HEK293 (cell line): ENCODE results near the gene JAKMIP1.

Experiments
- CTCF ChIA-PET: fragments of 350-600 bp; formaldehyde crosslinking; extraction: SDS; loops from one replicate; lab custom pipeline; 2021; ENCODE audit warnings: antibody characterized with exemption; lab: Yijun Ruan, JAX
- POLR2A ChIA-PET: fragments of 300-600 bp; formaldehyde crosslinking; extraction: SDS; loops from one replicate; lab custom pipeline; 2020; ENCODE audit warnings: antibody characterized with exemption, inconsistent platforms; lab: Yijun Ruan, JAX
- H3K27ac ChIP-seq: fragments of 200-500 bp; sonication (Bioruptor generic); 2 replicates; pipeline ENCODE4 v1.5.1; 2014; ENCODE audit warnings: low read depth, low read length, control low read depth, inconsistent platforms; ENCODE audit errors: extremely low read depth
- H3K36me3 ChIP-seq, 2 experiments: fragments of 200-500 bp in 1 of 2; sonication (Bioruptor generic) in 1 of 2; 1 replicate in 1 of 2; 2 replicates in 1 of 2; pipeline ENCODE4 v1.5.1; 2014 to 2017; ENCODE audit warnings: inconsistent platforms in 2 of 2, low read length in 2 of 2; ENCODE audit not compliant: control insufficient read depth in 2 of 2, insufficient read depth in 1 of 2
- H3K4me1 ChIP-seq: fragments of 200-500 bp; sonication (Bioruptor generic); 2 replicates; pipeline ENCODE4 v1.5.1; 2014; ENCODE audit warnings: mild to moderate bottlenecking, low read length, inconsistent platforms; ENCODE audit not compliant: control insufficient read depth, insufficient read depth
- H3K4me3 ChIP-seq: 2 replicates; pipeline ENCODE4 v1.5.1; 2011; ENCODE audit warnings: low read depth, mild to moderate bottlenecking, control low read depth, low read length, moderate library complexity
- H3K9me3 ChIP-seq: fragments of 200-500 bp; sonication (Bioruptor generic); 2 replicates; pipeline ENCODE4 v1.5.1; 2014; ENCODE audit warnings: low read depth, low read length, inconsistent platforms; ENCODE audit not compliant: control insufficient read depth, insufficient read depth
- BCL11A ChIP-seq: fragments of 450-650 bp; formaldehyde crosslinking; IDR thresholded peaks from 2 replicates; pipeline ENCODE4 v1.5.1; 2016; ENCODE audit warnings: low read depth, missing biosample characterization, missing genetic modification characterization
- CTCF ChIP-seq: fragments of 450-650 bp; formaldehyde crosslinking; IDR thresholded peaks from 2 replicates; pipeline ENCODE4 v1.5.1; 2016; ENCODE audit warnings: missing biosample characterization, missing genetic modification characterization
- HOXA7 ChIP-seq: sonication (generic); formaldehyde crosslinking; IDR thresholded peaks from 2 replicates; pipeline ENCODE4 v1.8.1; 2022; ENCODE audit warnings: missing genetic modification reagents, borderline replicate concordance
- INSM2 ChIP-seq: fragments of 450-650 bp; formaldehyde crosslinking; IDR thresholded peaks from 2 replicates; pipeline ENCODE4 v1.5.1; 2016; ENCODE audit warnings: missing biosample characterization, missing genetic modification characterization
- YY2 ChIP-seq: fragments of 450-650 bp; formaldehyde crosslinking; IDR thresholded peaks from 2 replicates; pipeline ENCODE4 v1.5.1; 2016; ENCODE audit warnings: missing biosample characterization, missing genetic modification characterization
- ZEB2 ChIP-seq: fragments of 450-650 bp; formaldehyde crosslinking; IDR thresholded peaks from 2 replicates; pipeline ENCODE4 v1.5.1; 2016; ENCODE audit warnings: missing biosample characterization, missing genetic modification characterization
- ZFP41 ChIP-seq: fragments of 450-650 bp; formaldehyde crosslinking; IDR thresholded peaks from 2 replicates; pipeline ENCODE4 v1.5.1; 2016; ENCODE audit warnings: missing biosample characterization, missing genetic modification characterization, borderline replicate concordance
- ZNF146 ChIP-seq: fragments of 450-650 bp; formaldehyde crosslinking; IDR thresholded peaks from 2 replicates; pipeline ENCODE4 v1.5.1; 2016; ENCODE audit warnings: missing biosample characterization, missing genetic modification characterization
- ZNF350 ChIP-seq: fragments of 450-650 bp; formaldehyde crosslinking; IDR thresholded peaks from 2 replicates; pipeline ENCODE4 v1.5.0; 2017; ENCODE audit warnings: missing biosample characterization, mild to moderate bottlenecking, missing genetic modification characterization
- ZNF366 ChIP-seq: fragments of 450-650 bp; formaldehyde crosslinking; conservative IDR thresholded peaks from 2 replicates; pipeline ENCODE4 v1.5.1; 2016; ENCODE audit warnings: missing biosample characterization, missing genetic modification characterization
- ZNF404 ChIP-seq: fragments of 450-650 bp; formaldehyde crosslinking; IDR thresholded peaks from 2 replicates; pipeline ENCODE4 v1.5.1; 2017; ENCODE audit warnings: missing biosample characterization, missing genetic modification characterization
- ZNF513 ChIP-seq: fragments of 450-650 bp; IDR thresholded peaks from 2 replicates; pipeline ENCODE4 v1.5.1; 2018; ENCODE audit warnings: missing biosample characterization, missing genetic modification characterization
- ZNF558 ChIP-seq: fragments of 450-650 bp; formaldehyde crosslinking; IDR thresholded peaks from 2 replicates; pipeline ENCODE4 v1.5.1; 2016; ENCODE audit warnings: missing biosample characterization, missing genetic modification characterization
- ZNF560 ChIP-seq: fragments of 450-650 bp; formaldehyde crosslinking; IDR thresholded peaks from 2 replicates; pipeline ENCODE4 v1.5.1; 2017; ENCODE audit warnings: missing biosample characterization, missing genetic modification characterization, borderline replicate concordance
- ZNF660 ChIP-seq: fragments of 450-650 bp; IDR thresholded peaks from 2 replicates; pipeline ENCODE4 v1.5.1; 2018; ENCODE audit warnings: missing biosample characterization, mild to moderate bottlenecking, missing genetic modification characterization
- ZNF791 ChIP-seq: fragments of 450-650 bp; formaldehyde crosslinking; IDR thresholded peaks from 2 replicates; pipeline ENCODE4 v1.5.1; 2016; ENCODE audit warnings: missing biosample characterization, missing genetic modification characterization
- ZNF830 ChIP-seq: fragments of 450-650 bp; IDR thresholded peaks from 2 replicates; pipeline ENCODE4 v1.5.0; 2018; ENCODE audit warnings: missing biosample characterization, missing genetic modification characterization, low read depth, mild to moderate bottlenecking, moderate library complexity
- TF ChIP-seq, protein P1 (sequence below): fragments of 450-650 bp; formaldehyde crosslinking; IDR thresholded peaks from 2 replicates; pipeline ENCODE4 v1.5.1; 2017; ENCODE audit warnings: missing biosample characterization, mild to moderate bottlenecking, missing genetic modification characterization, moderate library complexity
- TF ChIP-seq, protein P2 (sequence below): fragments of 450-650 bp; formaldehyde crosslinking; IDR thresholded peaks from 2 replicates; pipeline ENCODE4 v1.5.1; 2016; ENCODE audit warnings: missing biosample characterization, missing genetic modification characterization
- TF ChIP-seq, protein P3 (sequence below): fragments of 450-650 bp; formaldehyde crosslinking; IDR thresholded peaks from 2 replicates; pipeline ENCODE4 v1.5.1; 2016; ENCODE audit warnings: missing biosample characterization, missing genetic modification characterization

JAKMIP1 gene

DNA sequence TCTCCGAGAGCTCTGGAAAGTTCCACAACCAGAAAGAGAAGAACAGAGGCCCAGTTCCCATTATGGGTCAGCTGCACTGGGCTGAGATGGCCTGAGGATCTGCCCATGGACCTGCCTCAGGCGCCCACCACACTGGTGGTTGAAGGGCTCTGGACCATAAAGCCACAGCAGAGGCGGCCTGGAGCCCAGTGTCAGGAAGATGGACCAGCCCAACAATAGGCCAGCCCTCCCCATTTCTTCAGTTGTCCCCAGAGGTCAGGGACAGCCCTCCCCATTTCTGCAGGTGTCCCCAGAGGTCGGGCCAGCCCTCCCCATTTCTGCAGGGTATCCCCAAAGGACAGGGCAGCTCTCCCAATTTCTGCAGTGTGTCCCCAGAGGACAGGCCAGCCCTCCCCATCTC is 144.9 kb downstream of the JAKMIP1 start (continued):
- TF ChIP-seq, protein P1, sequence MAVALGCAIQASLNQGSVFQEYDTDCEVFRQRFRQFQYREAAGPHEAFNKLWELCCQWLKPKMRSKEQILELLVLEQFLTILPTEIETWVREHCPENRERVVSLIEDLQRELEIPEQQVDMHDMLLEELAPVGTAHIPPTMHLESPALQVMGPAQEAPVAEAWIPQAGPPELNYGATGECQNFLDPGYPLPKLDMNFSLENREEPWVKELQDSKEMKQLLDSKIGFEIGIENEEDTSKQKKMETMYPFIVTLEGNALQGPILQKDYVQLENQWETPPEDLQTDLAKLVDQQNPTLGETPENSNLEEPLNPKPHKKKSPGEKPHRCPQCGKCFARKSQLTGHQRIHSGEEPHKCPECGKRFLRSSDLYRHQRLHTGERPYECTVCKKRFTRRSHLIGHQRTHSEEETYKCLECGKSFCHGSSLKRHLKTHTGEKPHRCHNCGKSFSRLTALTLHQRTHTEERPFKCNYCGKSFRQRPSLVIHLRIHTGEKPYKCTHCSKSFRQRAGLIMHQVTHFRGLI (tag by site-specific recombination): no peak
- no peak for TF ChIP-seq ZNF146
- no peak for TF ChIP-seq ZNF791 (tag by site-specific recombination)
- no peak for TF ChIP-seq ZNF560 (tag by site-specific recombination)

GRCh38 chr4:6055030-6055429 is 145.3 kb downstream of the JAKMIP1 start:
- POLR2A ChIA-PET: no interaction called here
- CTCF ChIA-PET: no interaction called here
- no peak overlapping the region for H3K4me3 ChIP-seq
- no peaks in the 10 kb centered on the region for H3K9me3 ChIP-seq
- no peaks in the 10 kb centered on the region for H3K4me1 ChIP-seq
- H3K27ac ChIP-seq: no peak overlapping the region
- H3K36me3 ChIP-seq: no peaks in the 10 kb centered on the region
- TF ChIP-seq BCL11A (tag by site-specific recombination) (no peak), ZNF558 (no peak), ZFP41 (tag by site-specific recombination) (no peak), ZNF366 (tag by site-specific recombination) (no peak)
- TF ChIP-seq, protein P2, sequence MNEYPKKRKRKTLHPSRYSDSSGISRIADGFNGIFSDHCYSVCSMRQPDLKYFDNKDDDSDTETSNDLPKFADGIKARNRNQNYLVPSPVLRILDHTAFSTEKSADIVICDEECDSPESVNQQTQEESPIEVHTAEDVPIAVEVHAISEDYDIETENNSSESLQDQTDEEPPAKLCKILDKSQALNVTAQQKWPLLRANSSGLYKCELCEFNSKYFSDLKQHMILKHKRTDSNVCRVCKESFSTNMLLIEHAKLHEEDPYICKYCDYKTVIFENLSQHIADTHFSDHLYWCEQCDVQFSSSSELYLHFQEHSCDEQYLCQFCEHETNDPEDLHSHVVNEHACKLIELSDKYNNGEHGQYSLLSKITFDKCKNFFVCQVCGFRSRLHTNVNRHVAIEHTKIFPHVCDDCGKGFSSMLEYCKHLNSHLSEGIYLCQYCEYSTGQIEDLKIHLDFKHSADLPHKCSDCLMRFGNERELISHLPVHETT: no peak

- CTCF ChIA-PET: interaction anchor here (1.0 kb wide), 2 partner anchors 31 to 34 kb away, joined by 3 read pairs; no protein-coding TSS in a partner anchor
- H3K9me3 ChIP-seq: no peaks in the 10 kb centered on the region
- POLR2A ChIA-PET: no interaction called here
- TF ChIP-seq ZNF830 (tag by site-specific recombination) (no peak), HOXA7 (no peak), CTCF (tag by site-specific recombination) (no peak), ZEB2 (tag by site-specific recombination) (no peak)
- H3K27ac ChIP-seq: no peak overlapping the region
- H3K4me3 ChIP-seq: no peak overlapping the region
- no peaks in the 10 kb centered on the region for H3K4me1 ChIP-seq
- H3K36me3 ChIP-seq: no peaks in the 10 kb centered on the region
These were observed 146.0 kb downstream of the JAKMIP1 start for GRCh38 chr4:6054162-6054922.

DNA sequence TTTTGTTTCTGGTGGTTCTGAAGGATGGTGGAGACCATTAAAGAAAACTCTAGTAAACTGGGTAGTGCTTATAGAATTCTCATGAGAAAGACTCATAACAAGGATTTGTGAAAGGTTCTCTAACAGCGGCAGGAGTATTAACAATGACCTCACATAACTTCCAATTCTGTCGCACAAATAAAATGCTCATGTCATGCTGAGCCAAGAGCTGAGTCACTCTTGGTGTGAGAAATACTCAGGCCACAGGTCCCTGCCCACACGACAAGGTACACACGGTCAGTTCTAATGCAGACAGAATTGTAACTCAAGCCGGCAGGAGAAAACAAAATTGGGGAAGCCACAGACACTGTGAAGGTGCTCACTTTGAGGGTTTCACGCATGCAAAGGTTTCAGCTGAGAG is 147.7 kb downstream of the JAKMIP1 start:
- CTCF ChIA-PET: no interaction called here
- Histone ChIP-seq H3K9me3 (no peaks in the 10 kb centered on the region), H3K27ac (no peak overlapping the region), H3K4me3 (no peak overlapping the region), H3K36me3 (no peaks in the 10 kb centered on the region)
- TF ChIP-seq ZNF350 (tag by site-specific recombination) (no peak), YY2 (tag by site-specific recombination) (no peak), INSM2 (no peak), ZNF513 (tag by site-specific recombination) (no peak), ZNF660 (tag by site-specific recombination) (no peak), ZNF404 (no peak)
- TF ChIP-seq, protein P3, sequence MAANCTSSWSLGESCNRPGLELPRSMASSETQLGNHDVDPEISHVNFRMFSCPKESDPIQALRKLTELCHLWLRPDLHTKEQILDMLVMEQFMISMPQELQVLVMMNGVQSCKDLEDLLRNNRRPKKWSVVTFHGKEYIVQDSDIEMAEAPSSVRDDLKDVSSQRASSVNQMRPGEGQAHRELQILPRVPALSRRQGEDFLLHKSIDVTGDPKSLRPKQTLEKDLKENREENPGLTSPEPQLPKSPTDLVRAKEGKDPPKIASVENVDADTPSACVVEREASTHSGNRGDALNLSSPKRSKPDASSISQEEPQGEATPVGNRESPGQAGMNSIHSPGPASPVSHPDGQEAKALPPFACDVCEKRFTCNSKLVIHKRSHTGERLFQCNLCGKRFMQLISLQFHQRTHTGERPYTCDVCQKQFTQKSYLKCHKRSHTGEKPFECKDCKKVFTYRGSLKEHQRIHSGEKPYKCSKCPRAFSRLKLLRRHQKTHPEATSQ (tag by site-specific recombination): no peak
- TF ChIP-seq, all 188 proteins: peak for 0
- POLR2A ChIA-PET: no interaction called here
- H3K4me1 ChIP-seq: no peaks in the 10 kb centered on the region
